ENCODE results near the gene PSMB2.

Gene PSMB2

DNA sequence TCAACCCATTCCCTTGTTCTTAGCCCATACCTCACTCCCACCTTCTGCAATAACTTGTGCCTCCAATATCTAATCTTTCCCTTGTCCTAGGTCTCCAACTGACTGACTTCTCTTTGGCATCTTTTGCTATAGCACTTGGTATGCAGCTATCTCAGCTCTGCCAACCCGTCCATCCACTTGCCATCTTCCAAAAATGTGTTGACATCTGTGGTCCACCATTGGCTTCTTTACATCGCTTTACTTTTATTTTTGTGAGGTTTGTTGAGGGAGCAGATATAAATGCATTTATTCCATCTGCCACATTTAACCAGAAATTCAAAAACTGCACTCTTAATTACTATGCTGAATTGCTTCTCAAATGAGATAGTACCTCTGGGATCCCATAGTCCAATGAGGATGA is 24.9 kb upstream of the PSMB2 start:
- H3K27me3 ChIP-seq (ENCODE audit: low read length), result no peaks in the 10 kb centered on the region
- no peaks in the 10 kb centered on the region for H3K9me3 ChIP-seq (ENCODE audit: insufficient read depth, low read length)
- no peak overlapping the region for H3K9ac ChIP-seq (ENCODE audit: low read length)
- TF ChIP-seq, protein P1, sequence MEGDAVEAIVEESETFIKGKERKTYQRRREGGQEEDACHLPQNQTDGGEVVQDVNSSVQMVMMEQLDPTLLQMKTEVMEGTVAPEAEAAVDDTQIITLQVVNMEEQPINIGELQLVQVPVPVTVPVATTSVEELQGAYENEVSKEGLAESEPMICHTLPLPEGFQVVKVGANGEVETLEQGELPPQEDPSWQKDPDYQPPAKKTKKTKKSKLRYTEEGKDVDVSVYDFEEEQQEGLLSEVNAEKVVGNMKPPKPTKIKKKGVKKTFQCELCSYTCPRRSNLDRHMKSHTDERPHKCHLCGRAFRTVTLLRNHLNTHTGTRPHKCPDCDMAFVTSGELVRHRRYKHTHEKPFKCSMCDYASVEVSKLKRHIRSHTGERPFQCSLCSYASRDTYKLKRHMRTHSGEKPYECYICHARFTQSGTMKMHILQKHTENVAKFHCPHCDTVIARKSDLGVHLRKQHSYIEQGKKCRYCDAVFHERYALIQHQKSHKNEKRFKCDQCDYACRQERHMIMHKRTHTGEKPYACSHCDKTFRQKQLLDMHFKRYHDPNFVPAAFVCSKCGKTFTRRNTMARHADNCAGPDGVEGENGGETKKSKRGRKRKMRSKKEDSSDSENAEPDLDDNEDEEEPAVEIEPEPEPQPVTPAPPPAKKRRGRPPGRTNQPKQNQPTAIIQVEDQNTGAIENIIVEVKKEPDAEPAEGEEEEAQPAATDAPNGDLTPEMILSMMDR (IDR thresholded peaks at IDR 0.05; ENCODE audit: insufficient read depth, low read length, poor library complexity, severe bottlenecking), result no peak
- no peak for TF ChIP-seq EZH2phosphoT487 (conservative IDR thresholded peaks at IDR 0.05; ENCODE audit: low read length)
- H3F3A ChIP-seq (ENCODE audit: insufficient read depth), result no peaks in the 10 kb centered on the region
- H3K4me2 ChIP-seq (ENCODE audit: low read depth, low read length, poor library complexity, severe bottlenecking), result no peak overlapping the region
- H3K27ac ChIP-seq (ENCODE audit: low read depth, low read length), result no peak overlapping the region
- no peaks in the 10 kb centered on the region for H4K20me1 ChIP-seq (ENCODE audit: low read depth, low read length)
- no peak overlapping the region for H2AFZ ChIP-seq (ENCODE audit: low read depth, low read length, severe bottlenecking)
- H3K79me2 ChIP-seq (ENCODE audit: insufficient read depth, low read length), result no peaks in the 10 kb centered on the region
- H3K9me2 ChIP-seq (replicated peaks; ENCODE audit: insufficient read depth, low read length), result no peaks in the 10 kb centered on the region
- H3K4me3 ChIP-seq (ENCODE audit: insufficient read depth, low read length, poor library complexity, severe bottlenecking), result no peak overlapping the region
- H3K36me3 ChIP-seq (ENCODE audit: low read length), result no peaks in the 10 kb centered on the region

DNA sequence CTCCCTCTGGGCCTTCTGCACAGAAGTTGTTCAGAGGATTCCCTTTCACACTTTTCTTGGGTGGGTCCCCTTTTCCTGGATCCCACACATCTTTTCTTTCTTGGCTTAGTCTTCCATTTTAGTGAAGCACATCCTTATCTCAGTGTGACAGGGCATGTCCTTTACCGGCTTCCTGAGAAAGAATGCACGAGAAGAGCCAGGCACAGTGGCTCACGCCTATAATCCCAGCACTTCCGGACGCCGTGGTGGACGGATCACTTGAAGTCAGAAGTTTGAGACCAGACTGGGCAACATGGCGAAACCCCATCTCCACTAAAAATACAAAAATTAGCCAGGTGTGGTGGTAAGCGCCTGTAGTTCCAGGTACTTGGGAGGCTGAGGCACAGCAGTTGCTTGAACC is 22.1 kb upstream of the PSMB2 start:
- TF ChIP-seq, protein P1 (IDR thresholded peaks at IDR 0.05; ENCODE audit: insufficient read depth, low read length, poor library complexity, severe bottlenecking), result no peak
- TF ChIP-seq EZH2phosphoT487 (conservative IDR thresholded peaks at IDR 0.05; ENCODE audit: low read length), result no peak

GRCh38 chr1:35661474-35661795 is 20.1 kb upstream of the PSMB2 start:
- TF ChIP-seq EZH2phosphoT487 (conservative IDR thresholded peaks at IDR 0.05; ENCODE audit: low read length), result no peak
- H3K9ac ChIP-seq (ENCODE audit: low read length), result no peak overlapping the region

More for the DNA sequence above, 22.1 kb upstream of the PSMB2 start:
- H3K79me2 ChIP-seq (ENCODE audit: insufficient read depth, low read length), result no peaks in the 10 kb centered on the region
- no peaks in the 10 kb centered on the region for H3K9me2 ChIP-seq (replicated peaks; ENCODE audit: insufficient read depth, low read length)
- H3K4me2 ChIP-seq (ENCODE audit: low read depth, low read length, poor library complexity, severe bottlenecking), result no peak overlapping the region
- no peaks in the 10 kb centered on the region for H3K27me3 ChIP-seq (ENCODE audit: low read length)
- no peak overlapping the region for H3K27ac ChIP-seq (ENCODE audit: low read depth, low read length)
- H2AFZ ChIP-seq (ENCODE audit: low read depth, low read length, severe bottlenecking), result no peak overlapping the region
- H3K36me3 ChIP-seq (ENCODE audit: low read length), result no peaks in the 10 kb centered on the region
- H3F3A ChIP-seq (ENCODE audit: insufficient read depth), result no peaks in the 10 kb centered on the region
- no peak overlapping the region for H3K9ac ChIP-seq (ENCODE audit: low read length)
- no peaks in the 10 kb centered on the region for H3K9me3 ChIP-seq (ENCODE audit: insufficient read depth, low read length)
- H4K20me1 ChIP-seq (ENCODE audit: low read depth, low read length), result no peaks in the 10 kb centered on the region
- H3K4me3 ChIP-seq (ENCODE audit: insufficient read depth, low read length, poor library complexity, severe bottlenecking), result no peak overlapping the region

GRCh38 chr1:35660581-35661473 is 19.5 kb upstream of the PSMB2 start:
- Histone ChIP-seq H3K9ac (ENCODE audit: low read length) (no peak overlapping the region), H3K36me3 (ENCODE audit: low read length) (no peaks in the 10 kb centered on the region), H3K9me3 (ENCODE audit: insufficient read depth, low read length) (no peaks in the 10 kb centered on the region), H4K20me1 (ENCODE audit: low read depth, low read length) (no peaks in the 10 kb centered on the region), H3F3A (ENCODE audit: insufficient read depth) (no peaks in the 10 kb centered on the region), H3K27me3 (ENCODE audit: low read length) (no peaks in the 10 kb centered on the region), H3K4me2 (ENCODE audit: low read depth, low read length, poor library complexity, severe bottlenecking) (no peak overlapping the region), H2AFZ (ENCODE audit: low read depth, low read length, severe bottlenecking) (no peak overlapping the region), H3K79me2 (ENCODE audit: insufficient read depth, low read length) (no peaks in the 10 kb centered on the region), H3K27ac (ENCODE audit: low read depth, low read length) (no peak overlapping the region), H3K4me3 (ENCODE audit: insufficient read depth, low read length, poor library complexity, severe bottlenecking) (no peak overlapping the region), H3K9me2 (replicated peaks; ENCODE audit: insufficient read depth, low read length) (no peaks in the 10 kb centered on the region)
- TF ChIP-seq, protein P1 (IDR thresholded peaks at IDR 0.05; ENCODE audit: insufficient read depth, low read length, poor library complexity, severe bottlenecking), result no peak
- no peak for TF ChIP-seq EZH2phosphoT487 (conservative IDR thresholded peaks at IDR 0.05; ENCODE audit: low read length)

More at GRCh38 chr1:35661474-35661795, 20.1 kb upstream of the PSMB2 start:
- no peaks in the 10 kb centered on the region for H3F3A ChIP-seq (ENCODE audit: insufficient read depth)
- no peaks in the 10 kb centered on the region for H4K20me1 ChIP-seq (ENCODE audit: low read depth, low read length)
- H3K79me2 ChIP-seq (ENCODE audit: insufficient read depth, low read length), result no peaks in the 10 kb centered on the region
- no peak overlapping the region for H3K4me2 ChIP-seq (ENCODE audit: low read depth, low read length, poor library complexity, severe bottlenecking)
- no peak overlapping the region for H2AFZ ChIP-seq (ENCODE audit: low read depth, low read length, severe bottlenecking)
- no peak overlapping the region for H3K27ac ChIP-seq (ENCODE audit: low read depth, low read length)
- H3K4me3 ChIP-seq (ENCODE audit: insufficient read depth, low read length, poor library complexity, severe bottlenecking), result no peak overlapping the region
- H3K36me3 ChIP-seq (ENCODE audit: low read length), result no peaks in the 10 kb centered on the region
- H3K9me3 ChIP-seq (ENCODE audit: insufficient read depth, low read length), result no peaks in the 10 kb centered on the region
- no peaks in the 10 kb centered on the region for H3K9me2 ChIP-seq (replicated peaks; ENCODE audit: insufficient read depth, low read length)
- no peaks in the 10 kb centered on the region for H3K27me3 ChIP-seq (ENCODE audit: low read length)
